GM19099 (cell line): Measurements from ENCODE around the gene RAB8A.

ENCODE experiments used
- POLR2A ChIP-seq: IDR thresholded peaks from 3 replicates; pipeline ENCODE4 v1.6.1; 2011; ENCODE audit warnings: low read depth; ENCODE audit not compliant: insufficient read length; ENCODE audit errors: extremely low read depth

The RAB8A gene

DNA sequence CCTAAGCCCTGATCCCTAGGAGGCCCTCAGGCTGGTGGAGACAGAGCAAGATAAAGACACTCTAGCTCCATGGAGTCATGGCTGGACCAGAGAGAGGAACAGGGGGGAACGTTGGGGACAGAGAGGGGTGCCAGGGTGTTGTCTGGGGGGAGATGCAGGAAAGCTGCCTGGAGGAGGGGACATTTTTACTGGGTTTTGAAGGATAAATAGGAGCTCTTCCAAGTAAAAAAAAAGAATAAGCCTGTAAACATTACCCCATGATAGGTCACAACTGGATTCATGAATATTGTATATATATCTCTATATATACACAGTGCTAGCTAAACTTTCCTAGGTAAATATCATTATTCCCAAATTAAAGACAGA, 32.5 kb downstream of the RAB8A start:
- TF ChIP-seq POLR2A = no peak

DNA sequence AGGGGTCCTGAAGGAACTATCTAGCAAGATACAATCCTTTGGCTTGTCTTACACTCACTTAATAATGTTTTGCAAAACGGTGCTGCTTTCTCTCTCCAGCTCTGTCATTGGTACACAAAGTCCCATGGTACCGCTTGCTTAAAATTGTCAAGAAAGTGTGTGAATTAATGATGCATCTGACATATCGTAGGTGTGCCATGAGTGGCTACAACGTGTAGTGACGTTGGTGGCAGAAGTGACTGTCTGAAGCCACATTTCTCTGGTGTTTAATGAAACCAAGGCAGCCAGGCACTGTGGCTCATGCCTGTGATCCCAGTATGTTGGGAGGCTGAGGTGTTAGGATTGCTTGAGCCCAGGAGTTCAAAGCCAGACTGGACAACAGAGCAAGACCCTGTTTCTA, 34.4 kb downstream of the RAB8A start:
- TF ChIP-seq POLR2A = peak; percentile 14

GRCh38 chr19:16148443-16149229, 36.9 kb downstream of the RAB8A start:
- no peak for TF ChIP-seq POLR2A

DNA sequence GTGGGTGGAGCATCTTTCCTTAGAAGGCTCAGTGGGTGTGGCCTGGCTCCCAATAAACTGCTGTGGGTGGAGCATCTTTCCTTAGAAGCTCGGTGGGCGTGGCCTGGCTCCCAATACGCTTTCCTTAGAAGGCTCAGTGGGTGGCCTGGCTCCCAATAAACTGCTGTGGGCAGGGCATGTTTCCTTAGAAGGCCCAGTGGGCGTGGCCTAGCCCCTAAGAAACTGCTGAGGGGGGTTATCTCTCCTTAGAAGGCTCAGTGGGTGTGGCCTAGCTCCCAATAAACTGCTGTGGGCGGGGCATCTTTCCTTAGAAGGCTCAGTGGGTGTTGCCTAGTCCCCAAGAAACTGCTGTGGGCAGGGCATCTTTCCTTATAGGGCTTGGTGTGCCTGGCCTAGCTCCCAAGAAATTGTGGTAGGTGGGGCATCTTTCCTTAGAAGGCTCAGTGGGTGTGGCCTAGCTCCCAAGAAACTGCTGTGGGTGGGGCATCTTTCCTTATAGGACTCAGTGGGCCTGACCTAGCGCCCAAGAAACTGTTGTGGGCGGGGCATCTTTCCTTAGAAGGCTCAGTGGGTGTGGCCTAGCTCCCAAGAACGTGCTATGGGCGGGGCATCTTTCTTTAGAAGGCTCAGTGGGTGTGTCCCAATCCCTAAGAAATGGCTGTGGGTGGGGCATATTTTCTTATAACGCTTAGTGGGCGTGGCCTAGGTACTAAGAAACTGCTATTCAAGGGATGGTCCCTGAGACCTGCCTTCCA, 42.1 kb downstream of the RAB8A start:
- TF ChIP-seq POLR2A = no peak

DNA sequence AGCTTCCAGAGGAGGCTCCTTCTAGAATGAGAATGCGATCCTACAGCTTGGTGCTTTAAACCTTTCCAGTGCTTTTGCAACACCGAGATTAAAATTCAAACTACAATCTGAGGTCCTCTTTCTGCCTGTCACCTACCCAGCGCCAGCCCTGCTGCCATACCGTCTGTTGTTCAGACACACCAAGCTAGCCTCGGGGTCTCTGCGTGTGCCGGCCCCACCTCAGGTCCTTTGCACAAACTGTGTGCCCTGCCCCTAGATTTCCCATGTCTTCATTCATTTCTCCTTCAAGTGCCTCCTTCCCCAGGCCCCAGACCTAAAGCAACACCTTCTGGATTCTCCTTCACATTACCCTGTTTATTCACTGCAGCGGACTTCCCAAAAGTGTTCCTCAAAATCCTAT, 42.9 kb downstream of the RAB8A start:
- TF ChIP-seq POLR2A = no peak

DNA sequence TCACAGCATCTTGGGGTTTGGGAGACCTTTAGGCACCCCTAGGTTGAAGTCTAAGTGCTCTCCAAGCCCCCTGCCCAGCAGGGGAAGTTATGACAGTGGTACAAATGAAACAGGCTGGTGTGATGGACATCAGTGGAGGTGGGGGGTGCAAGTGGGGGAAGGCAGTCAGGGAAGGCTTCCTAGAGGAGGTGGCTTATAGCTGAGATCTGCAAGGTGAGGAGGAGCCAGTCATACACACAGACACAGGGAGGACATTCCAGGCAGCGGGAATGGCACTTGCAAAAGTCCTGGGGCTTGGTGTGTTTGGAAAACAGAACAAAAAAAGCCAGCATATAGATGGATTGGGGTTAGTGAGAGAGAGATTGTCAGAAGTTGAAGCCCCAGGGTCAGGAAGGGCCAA, 43.4 kb downstream of the RAB8A start:
- TF ChIP-seq POLR2A = peak; percentile 26

DNA sequence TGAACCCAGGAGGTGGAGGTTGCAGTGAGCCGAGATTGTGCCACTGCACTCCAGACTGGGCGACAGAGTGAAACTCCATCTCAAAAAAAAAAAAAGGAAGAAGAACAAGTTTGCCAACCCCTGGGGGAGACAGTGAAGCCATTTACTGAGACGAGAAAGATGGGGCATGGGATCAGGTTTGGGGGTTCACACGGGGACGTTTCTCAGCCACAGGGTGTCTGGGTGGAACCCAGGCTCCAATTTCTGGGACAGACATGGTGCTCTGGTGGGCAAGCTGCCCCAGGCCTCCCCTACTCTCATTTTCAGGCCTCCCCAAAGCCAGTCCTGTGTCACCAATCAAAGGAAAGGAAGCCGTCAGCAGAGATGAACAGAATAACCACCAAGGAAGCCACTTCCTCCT, 45.2 kb downstream of the RAB8A start:
- no peak for TF ChIP-seq POLR2A

GRCh38 chr19:16157601-16158000, 45.9 kb downstream of the RAB8A start:
- TF ChIP-seq POLR2A = no peak

- no peak for TF ChIP-seq POLR2A
These were observed 48.0 kb downstream of the RAB8A start for GRCh38 chr19:16159655-16160054.

- TF ChIP-seq POLR2A = no peak
These were observed 48.8 kb downstream of the RAB8A start for GRCh38 chr19:16160445-16160942.

DNA sequence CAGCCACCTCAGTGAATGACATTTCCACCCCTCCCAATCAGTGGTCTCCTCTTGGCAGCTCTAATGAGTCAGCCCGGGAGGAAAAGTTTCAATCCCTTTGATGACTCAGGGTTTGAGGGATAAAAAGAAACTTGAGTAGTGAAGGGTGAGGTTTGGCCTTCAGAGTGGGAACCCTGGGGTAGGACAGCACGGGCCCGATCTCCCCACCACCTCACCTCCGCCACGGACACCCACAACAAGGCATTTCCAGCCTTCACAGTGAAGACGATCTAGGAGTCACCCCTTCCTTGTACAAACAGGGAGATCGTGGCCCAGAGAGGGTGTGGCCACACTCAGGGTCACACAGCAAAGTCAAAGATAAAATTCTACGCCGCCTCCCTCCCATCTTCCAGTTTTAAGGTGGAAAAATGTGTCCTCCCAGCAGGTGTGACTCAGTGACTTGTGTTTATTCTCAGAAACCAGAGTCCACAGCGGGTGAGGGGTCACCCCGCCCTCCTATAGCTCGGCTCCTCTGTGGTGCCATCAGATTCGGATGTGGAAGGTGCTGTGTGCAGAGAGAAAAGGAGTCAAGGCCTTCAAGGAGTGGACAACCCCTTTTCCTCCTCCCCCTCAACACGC, 49.4 kb downstream of the RAB8A start:
- no peak for TF ChIP-seq POLR2A

DNA sequence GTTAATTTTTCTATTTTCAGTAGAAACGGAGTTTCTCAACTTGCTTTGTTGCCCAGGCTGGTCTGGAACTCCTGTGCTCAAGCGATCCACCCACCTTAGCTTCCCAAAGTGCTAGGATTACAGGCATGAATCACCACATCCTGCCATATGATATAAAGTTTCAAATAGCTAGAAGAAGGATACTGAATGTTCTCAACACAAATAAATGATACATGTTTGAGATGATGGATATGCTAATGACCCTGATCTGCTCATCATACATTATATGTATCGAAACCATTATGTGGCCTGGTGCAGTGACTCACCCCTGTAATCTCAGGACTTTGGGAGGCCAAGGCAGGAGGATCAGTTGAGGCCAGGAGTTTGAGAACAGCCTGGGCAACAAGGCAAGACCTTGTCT, 50.2 kb downstream of the RAB8A start:
- no peak for TF ChIP-seq POLR2A

- TF ChIP-seq POLR2A = no peak
These were observed 52.7 kb downstream of the RAB8A start for GRCh38 chr19:16164222-16164890.

GRCh38 chr19:16166417-16166816, 54.7 kb downstream of the RAB8A start:
- no peak for TF ChIP-seq POLR2A

GRCh38 chr19:16167055-16167454, 55.4 kb downstream of the RAB8A start:
- no peak for TF ChIP-seq POLR2A
